Epithelial cell of proximal tubule (primary cell): ENCODE data around the gene PEAK1. TPM values are rescaled to one million over a fixed set of nuclear protein-coding genes. Genes with fewer than 3 reads are reported as not detected.

Experiments used
- DNase-seq: peaks from one replicate; pipeline ENCODE4 v3.0.0-alpha.2; 2011; ENCODE audit warnings: low read depth
- H3K4me3 ChIP-seq: 2 replicates; pipeline ENCODE4 v1.5.1; 2011; ENCODE audit warnings: low read depth, mild to moderate bottlenecking, low read length
- total RNA-seq: library from RNA; depleted of rRNA; stranded (reverse); fragments of >200 nt; gene quantifications from 2 replicates; pipeline ENCODE4 v1.2.3, GENCODE V29; 2015
- TF ChIP-seq, protein P1 (sequence below): conservative IDR thresholded peaks from 2 replicates; pipeline ENCODE4 v1.5.1; 2012; ENCODE audit warnings: low read depth, mild to moderate bottlenecking, low read length

PEAK1 gene
- total RNA-seq, 1 donor from 2014 or later, result 8.1 TPM

GRCh38 chr15:77425104-77425503 lies 5.2 kb upstream of the PEAK1 start:
- TF ChIP-seq, protein P1, sequence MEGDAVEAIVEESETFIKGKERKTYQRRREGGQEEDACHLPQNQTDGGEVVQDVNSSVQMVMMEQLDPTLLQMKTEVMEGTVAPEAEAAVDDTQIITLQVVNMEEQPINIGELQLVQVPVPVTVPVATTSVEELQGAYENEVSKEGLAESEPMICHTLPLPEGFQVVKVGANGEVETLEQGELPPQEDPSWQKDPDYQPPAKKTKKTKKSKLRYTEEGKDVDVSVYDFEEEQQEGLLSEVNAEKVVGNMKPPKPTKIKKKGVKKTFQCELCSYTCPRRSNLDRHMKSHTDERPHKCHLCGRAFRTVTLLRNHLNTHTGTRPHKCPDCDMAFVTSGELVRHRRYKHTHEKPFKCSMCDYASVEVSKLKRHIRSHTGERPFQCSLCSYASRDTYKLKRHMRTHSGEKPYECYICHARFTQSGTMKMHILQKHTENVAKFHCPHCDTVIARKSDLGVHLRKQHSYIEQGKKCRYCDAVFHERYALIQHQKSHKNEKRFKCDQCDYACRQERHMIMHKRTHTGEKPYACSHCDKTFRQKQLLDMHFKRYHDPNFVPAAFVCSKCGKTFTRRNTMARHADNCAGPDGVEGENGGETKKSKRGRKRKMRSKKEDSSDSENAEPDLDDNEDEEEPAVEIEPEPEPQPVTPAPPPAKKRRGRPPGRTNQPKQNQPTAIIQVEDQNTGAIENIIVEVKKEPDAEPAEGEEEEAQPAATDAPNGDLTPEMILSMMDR, result no peak
- no peak overlapping the region for H3K4me3 ChIP-seq
- DNase-seq, result no peak

GRCh38 chr15:77421370-77421700 lies 1.4 kb upstream of the PEAK1 start:
- DNase-seq, result no peak
- TF ChIP-seq, protein P1, result no peak
- peak overlapping the region; percentile 92 for H3K4me3 ChIP-seq

DNA sequence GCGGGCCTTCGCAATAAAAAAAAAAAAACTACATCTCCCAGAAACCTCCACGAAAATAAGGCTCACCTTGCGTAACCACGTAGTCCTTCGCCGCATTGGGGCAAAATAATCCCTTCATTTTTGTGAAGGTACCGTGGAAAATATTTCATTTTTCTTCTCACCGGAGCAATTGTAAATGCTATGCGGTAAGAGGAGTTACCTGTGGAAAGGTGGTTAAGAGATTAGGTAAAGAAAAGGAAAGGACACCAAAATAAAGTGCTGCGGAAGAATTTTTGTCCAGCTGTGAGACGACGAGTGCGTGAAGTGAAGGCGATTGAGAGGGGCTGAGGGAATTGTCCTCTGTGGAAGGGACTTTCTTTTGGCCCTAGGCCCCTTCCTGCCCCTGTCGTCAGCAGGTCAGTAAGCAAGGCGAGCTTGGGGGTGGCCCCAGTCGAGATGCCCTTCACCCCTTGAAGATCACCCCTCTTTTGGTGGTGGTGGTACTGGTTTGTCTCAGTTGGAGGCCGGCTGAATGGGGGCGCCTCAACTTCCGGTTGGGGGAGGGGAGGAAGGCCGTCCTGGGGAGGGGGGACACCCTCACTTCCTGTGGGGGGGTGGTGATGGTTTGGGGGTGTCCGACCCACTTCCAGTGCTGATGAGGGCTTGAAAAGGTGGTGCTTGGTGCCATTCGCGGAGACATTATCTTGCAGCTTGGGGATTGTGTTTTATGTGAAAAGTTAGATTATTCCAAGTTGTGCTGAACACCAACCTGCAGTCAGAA lies 886 bp upstream of the PEAK1 start, which contains the start of gene HMG20A:
HMG20A (plus strand) TSS at position 279 of the 760 bp plus-strand sequence. CDS start 37,520 bp downstream, outside the sequence.
- DNase-seq, result peak; percentile 88
- TF ChIP-seq, protein P1, result no peak
- H3K4me3 ChIP-seq, result peak within 1 kb of the TSS; percentile 92

- H3K4me3 ChIP-seq, result peak overlapping the region; percentile 89
- TF ChIP-seq, protein P1, result no peak
- DNase-seq, result no peak
Measured at GRCh38 chr15:77418966-77419835, 703 bp downstream of the PEAK1 start.

DNA sequence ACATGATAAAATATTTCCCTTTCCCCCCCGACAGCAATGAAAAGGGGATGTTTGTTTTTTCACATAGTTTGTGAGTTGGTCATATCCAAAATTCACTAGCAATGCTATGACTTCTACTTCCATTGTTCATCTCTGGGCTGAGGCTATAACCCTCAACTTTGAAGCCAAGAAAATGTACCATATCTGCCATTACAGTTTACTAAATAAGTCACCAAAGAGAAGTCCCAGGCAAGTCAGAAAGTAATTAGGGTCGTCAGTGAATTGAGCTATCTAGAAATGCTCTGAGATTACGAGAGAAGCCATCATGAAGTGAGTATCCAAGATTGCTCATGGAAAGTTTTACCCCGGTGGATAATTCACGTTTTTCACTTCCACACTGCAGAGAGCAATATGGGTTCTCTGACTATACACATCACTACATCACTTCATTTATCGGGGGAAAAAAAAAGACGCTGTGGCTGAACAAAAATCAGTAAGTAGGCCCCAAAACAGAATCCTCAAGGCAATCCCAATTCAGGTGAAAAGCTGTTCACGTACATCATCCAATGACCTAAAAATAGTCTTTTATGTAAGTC lies 1.4 kb downstream of the PEAK1 start:
- H3K4me3 ChIP-seq, result peak overlapping the region; percentile 89
- TF ChIP-seq, protein P1, result no peak
- no peak for DNase-seq

DNA sequence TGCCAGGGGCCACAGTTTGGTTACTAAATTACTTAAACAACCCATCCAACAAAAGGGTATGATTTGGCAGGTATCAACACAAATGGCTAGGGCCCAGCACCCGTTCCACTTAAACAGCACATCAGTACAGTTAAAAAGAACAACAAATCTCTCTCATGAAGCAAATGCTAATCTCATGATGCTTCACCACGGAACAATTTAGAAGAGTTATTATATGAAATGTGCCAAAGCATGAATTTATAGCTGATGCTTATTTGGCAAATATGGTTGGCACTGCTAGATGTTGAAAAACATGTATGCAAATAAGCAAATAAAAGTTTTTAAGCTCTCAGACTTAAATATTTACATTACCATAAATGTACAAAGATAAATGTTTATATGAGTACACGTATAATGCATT lies 2.3 kb downstream of the PEAK1 start:
- DNase-seq, result no peak
- TF ChIP-seq, protein P1, result no peak
- no peak overlapping the region for H3K4me3 ChIP-seq
